HS-27A (cell line): ENCODE results near the gene APOM.

Source experiments
- DNase-seq: peaks from one replicate; pipeline ENCODE4 v3.0.0-alpha.2; 2012; ENCODE audit warnings: low read depth, missing footprints

APOM gene

DNA sequence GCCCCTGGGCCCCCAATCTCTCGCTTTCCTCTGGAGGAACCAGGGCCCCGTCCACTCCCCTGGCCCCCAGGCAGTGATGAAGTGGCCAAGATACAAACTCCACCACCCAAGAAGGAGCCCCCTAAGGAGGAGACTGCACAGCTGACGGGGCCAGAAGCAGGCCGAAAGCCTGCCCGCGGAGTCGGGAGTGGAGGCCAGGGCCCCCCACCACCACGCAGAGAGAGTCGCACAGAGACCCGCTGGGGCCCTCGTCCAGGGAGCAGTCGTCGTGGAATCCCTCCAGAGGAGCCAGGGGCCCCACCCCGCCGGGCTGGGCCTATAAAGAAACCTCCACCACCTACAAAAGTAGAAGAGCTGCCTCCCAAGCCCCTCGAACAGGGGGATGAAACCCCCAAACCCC lies 24.5 kb upstream of the APOM start:
- DNase-seq: no peak

DNA sequence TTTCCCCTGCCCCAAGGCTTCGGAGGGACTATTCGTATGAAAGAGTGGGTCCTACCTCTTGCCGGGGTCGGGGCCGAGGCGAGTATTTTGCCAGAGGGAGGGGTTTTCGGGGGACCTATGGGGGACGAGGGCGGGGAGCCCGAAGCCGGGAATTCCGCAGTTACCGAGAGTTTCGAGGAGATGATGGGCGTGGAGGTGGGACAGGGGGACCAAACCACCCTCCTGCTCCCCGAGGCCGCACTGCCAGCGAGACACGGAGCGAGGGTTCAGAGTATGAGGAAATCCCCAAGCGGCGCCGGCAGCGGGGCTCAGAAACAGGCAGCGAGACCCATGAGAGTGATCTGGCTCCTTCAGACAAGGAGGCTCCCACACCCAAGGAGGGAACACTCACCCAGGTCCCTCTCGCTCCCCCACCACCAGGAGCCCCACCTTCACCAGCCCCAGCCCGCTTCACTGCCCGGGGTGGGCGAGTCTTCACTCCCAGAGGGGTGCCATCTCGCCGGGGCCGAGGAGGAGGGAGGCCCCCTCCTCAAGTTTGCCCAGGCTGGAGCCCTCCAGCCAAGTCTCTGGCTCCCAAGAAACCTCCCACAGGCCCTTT lies 23.9 kb upstream of the APOM start:
- DNase-seq: no peak

DNA sequence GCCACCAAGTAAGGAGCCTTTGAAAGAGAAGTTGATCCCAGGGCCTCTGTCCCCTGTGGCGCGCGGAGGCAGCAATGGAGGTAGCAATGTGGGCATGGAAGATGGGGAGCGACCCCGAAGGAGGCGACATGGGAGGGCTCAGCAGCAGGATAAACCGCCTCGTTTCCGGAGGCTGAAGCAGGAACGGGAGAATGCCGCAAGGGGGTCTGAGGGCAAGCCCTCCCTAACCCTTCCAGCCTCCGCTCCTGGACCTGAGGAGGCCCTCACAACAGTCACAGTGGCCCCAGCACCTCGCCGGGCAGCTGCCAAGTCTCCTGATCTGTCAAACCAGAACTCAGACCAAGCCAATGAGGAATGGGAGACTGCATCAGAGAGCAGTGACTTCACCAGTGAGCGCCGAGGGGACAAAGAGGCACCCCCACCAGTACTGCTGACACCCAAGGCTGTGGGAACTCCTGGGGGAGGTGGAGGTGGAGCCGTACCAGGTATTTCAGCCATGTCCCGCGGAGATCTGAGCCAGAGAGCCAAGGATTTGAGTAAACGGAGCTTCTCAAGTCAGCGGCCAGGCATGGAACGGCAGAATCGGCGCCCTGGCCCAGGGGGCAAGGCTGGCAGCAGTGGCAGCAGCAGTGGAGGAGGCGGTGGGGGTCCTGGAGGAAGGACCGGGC lies 23.3 kb upstream of the APOM start:
- DNase-seq: no peak

DNA sequence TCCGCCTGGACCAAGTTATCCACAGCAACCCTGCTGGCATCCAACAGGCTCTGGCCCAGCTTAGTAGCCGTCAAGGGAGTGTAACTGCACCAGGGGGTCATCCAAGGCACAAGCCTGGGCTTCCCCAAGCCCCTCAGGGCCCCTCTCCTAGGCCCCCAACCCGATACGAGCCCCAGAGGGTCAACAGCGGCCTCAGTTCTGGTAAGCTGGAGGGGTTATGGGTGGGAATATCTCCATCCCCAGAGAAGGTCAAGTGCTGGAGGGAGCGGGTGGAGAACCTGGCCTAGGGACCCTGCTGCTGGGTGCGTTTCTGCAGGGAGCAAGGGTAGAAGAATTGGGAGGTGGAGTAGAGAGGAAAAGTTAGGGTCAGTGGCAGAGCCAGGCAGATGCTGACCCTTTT lies 22.2 kb upstream of the APOM start:
- DNase-seq: no peak

DNA sequence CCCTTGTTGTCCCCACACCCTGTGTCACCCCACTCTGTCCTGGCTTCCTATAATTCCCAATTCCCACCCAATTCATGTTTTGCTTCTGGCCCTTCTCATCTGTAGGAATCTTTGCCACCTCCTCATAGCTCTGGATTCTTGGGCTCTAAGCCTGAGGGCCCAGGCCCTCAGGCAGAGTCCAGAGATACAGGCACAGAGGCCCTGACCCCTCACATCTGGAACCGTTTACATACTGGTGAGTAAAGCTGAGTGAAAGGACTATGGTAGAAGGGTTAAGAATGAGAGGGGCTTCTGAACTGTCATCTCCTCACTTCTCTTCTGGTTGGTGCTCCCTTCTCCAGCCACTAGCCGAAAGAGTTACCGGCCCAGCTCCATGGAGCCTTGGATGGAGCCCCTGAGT lies 21.6 kb upstream of the APOM start:
- no peak for DNase-seq

DNA sequence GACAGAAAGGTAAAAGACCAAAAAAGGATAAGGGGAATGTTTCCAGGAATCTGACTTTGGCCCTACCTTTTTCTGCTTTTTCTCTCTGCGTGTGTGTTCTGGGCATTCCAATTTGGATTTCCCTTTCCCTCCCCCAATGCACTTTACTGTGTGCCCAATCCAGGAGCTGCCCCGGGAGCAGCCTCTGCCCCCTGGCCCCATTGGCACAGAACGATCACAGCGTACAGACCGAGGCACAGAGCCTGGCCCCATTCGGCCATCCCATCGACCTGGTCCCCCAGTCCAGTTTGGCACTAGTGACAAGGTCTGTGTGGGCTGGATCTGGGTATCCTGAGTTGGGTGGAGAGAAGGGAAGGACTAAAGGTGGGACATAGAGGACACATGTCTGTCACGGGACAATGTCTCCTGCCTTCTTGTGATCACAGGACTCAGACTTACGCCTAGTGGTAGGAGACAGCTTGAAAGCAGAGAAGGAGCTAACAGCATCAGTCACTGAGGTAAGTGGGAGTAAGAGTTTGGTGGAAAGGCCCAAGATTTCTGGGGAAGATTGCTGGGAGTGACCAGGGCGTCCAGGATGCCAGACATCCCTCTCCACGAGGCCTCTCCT lies 20.6 kb upstream of the APOM start:
- no peak for DNase-seq

DNA sequence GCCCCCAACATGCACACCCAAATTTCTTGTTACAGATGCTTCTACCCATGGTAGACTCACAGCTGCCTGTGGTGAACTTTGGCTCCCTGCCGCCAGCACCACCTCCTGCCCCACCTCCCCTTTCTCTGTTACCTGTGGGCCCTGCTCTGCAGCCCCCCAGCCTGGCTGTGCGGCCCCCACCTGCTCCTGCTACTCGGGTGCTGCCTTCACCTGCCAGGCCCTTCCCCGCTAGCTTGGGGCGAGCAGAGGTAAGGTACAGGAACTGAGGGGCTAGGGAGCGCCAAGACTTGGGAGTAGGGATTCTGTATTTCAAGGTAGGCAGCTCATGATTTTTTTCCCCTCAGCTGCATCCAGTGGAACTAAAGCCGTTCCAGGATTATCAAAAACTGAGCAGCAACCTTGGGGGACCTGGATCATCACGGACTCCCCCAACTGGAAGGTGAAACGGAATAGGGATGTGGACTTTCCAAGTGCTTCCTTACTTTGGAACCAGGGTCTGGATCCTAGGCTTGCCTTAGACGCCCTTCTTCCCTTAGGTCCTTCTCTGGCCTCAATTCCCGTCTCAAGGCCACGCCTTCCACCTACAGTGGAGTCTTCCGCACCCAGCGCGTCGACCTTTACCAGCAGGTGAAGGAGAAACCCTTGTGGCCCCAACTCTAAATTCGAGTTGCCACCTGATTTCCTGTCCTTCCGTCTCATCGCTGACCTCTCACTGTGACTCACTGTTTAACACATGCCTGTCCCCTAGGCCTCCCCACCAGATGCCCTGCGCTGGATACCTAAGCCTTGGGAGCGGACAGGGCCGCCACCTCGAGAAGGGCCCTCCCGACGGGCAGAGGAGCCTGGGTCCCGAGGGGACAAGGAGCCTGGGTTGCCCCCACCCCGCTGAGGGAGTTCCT lies 18.7 kb upstream of the APOM start:
- DNase-seq: no peak

DNA sequence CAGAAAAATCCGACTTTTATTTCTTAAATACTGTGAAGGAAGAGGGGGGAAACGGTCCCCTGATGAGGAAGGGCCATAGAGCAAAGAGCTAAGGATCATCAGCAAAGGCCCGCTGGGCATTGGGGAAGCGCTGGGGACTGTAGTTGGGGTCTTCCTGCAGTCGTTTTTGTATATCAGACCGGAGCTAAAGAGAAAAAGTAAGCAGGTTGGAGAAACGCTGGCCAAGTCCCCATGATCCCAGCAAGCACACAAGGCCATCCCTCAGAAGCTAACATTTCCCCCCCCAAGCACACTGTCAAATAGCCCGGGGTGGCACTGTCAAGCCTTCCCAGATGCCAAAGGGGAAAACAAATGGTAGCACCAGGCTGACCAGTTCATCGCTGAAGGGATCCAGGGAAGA lies 16.7 kb upstream of the APOM start:
- DNase-seq: no peak

DNA sequence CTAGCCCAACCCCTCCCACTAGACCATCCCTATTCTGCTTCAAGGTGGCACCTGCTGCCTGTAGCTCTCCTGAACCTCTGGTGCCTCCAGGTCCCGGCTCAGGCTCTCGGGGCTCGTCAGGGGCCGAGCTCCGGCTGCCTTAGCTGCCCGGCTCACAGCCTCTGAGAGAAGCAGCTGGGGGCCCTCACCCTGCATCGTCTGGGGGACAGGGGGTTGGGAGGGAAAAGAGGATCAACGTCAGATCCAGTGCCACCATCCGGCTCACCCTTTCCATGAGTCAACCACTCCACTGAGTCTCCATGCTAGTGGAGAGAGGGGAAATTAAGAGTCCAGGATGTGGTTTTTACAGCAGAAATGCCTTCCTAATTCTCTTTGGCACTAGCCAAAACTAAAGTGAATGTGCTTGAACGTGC lies 16.2 kb upstream of the APOM start:
- no peak for DNase-seq

DNA sequence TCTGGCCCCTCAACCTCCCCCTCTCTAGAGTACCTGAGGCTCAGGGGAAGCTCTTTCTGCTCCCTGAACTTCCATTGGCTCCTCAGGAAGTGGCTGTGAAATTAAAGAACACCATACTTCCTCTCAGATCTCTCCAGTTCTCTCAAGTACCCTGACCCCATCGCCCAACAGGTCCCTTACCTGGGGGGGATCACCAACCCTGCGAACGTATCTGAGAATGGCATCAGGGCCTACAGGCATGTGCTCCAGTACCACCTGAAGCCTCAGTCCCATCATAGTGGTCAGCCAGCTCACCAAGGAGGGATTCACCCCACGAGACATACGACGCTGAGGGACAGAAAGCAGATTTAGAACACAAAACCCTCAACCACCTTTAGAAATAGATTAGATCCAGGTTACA lies 15.1 kb upstream of the APOM start:
- DNase-seq: no peak

DNA sequence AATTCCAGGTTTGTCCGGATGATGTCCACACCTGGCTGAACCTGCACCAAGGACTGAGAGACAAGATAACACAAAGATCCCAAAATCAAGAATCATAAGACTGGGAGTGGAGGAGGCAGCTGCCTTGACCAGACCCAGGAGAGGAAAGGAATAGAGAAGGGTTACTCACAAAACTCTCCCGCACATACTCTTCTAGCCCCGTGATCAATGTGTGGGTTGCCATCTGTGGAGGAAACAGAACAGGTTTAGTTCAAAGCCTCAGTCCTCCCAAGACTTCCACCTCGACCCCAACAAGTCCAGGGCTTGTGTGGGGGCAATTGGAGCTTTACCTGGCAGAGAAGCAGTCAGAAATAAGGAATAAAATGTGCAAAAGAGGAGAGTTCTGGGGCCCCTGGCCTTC lies 14.3 kb upstream of the APOM start:
- no peak for DNase-seq

DNA sequence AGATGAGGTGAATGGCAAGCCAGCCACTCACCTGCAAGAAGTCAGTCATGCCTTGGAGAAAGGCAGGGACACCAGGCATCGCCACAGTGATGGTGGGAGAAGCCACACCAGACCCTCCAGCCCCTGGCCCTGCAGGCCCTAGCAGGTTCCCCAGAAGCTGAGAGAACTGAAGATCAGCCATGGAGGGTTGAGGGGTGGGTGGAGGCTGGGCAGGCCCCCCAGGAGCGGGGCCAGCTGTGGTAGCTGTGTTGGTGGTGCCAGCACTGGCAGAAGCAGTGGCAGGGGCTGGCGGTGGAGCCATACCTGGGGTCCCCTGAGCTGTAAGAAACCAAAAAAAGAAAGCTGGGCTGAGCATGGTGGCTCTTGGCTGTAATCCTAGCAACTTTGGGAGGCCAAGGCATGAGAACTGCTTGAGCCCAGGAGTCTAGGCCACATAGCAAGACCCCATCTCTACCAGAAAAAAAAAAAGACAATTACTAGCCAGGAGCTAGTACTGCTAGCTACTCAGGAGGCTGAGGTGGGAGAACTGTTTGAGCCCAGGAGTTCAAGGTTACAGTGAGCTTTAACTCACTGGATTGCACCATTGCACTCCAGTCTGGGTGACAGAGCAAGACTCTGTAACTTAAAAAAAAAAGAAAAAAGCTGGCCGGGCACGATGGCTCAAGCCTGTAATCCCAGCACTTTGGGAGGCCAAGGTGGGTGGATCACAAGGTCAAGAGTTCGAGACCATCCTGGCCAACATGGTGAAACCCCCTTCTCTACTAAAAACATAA lies 12.7 kb upstream of the APOM start:
- no peak for DNase-seq

DNA sequence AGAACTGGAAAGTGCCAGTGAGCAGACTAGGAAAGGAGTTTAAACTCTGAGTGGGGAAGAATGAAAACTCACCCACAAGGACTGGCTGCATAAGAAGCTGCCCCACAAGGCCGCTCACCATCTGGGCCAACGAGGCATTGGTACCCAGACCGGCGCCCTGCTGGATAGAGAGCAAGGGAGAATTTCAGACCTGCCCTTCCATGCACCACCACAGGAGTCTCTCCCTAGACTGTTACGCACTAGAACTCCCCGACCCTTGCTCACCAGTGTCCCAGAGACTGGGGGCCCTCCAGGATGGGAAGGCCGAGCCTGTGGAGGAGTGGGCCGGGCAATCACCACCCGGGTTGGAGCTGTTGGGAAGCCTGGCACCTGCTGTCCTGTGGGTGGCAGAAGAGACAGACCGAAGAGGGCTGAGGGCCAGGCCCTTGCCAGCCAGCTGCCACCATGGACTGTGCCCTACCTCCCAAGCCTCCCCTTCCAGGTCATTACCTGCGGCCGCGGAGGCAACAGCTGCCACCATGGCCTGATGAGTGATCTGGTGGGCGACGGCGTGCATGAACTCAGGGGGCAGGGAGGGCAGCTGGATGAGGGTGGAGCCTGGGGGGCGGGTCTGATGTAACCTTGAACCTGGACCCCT lies 11.8 kb upstream of the APOM start:
- DNase-seq: no peak

DNA sequence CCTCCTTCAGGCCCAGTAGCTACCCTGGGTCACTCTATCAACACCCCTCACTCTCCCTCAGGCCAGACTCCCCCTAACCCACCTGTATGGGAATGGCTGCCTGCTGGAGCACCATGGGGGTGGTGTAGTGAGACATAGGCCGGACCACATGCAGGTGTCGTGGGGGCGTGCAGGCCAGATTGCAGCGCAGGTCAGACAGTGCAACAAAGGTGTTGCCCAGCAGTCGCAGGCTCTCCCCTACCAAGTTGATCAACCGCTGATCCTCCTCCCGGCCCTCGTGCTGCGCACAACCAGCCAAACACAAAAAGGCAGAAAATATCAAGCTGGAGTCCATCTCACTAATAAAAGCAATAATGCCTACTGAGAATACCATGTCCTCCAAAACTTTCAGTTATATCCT lies 10.4 kb upstream of the APOM start:
- DNase-seq: no peak

DNA sequence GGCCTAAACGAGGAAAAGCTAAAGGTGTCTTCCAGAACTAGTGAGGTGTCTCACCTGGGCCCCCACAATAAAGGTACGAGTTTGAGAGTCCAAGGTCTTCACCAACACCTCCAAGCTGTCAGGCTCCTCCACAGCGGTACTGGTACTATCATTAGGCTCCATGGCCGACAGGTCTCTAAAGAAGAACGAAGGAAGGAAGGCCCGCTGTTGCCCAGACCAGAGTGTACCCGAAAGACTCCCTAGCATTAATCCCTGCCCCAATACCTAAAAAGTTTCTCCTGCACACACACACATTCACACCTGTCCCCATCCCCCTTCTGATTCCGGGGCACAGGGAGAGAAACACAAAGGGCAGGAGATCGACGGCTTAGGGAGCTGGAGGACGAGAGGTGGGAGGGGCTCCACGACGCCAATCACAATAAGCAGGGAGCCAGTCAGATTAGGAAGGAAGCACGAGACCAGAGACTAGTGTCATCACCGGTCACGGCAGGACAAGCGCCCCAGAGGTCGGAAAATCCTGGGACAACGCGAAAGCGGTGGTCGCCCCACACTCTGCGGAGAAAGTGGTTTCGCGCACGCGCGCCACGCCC lies 4.0 kb upstream of the APOM start:
- DNase-seq: no peak

DNA sequence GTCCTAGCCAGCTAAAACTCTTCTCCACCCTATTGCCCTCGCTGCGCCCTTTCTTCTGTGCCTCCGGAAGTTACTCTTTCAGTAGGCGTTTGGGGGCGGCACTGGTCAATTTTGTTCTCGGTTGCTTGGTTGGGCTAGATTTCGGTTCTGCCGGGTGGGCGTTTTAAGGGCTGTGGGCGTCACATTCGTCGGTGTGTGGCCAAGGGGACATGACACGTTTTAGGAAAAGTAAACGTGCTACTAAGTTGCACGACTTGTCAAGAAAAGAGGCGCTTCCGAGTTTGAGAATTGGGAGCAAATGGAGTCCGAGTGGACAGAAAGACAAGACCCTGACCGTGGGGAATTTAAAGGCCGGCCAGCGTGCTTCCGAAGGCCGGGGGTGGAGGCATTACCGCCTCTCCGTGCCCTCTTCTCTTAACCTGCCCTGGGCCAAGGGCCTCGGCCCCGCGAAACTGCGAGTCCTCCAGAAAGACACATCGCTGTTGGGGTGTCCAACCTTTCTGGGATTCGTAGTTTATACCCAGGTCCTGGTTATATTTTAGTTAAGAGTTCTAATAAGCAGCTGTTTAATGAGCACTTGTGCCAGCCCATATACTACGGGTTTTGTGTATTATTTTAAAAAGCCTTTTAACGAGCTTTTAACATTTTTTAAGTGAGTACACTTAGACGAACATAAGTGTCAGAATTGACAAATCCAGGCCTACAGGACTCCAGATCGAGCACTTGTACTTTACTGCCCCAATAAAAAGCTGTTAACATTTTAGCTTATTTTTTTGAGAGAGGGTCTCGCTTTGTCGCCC lies 2.6 kb upstream of the APOM start:
- DNase-seq: no peak

DNA sequence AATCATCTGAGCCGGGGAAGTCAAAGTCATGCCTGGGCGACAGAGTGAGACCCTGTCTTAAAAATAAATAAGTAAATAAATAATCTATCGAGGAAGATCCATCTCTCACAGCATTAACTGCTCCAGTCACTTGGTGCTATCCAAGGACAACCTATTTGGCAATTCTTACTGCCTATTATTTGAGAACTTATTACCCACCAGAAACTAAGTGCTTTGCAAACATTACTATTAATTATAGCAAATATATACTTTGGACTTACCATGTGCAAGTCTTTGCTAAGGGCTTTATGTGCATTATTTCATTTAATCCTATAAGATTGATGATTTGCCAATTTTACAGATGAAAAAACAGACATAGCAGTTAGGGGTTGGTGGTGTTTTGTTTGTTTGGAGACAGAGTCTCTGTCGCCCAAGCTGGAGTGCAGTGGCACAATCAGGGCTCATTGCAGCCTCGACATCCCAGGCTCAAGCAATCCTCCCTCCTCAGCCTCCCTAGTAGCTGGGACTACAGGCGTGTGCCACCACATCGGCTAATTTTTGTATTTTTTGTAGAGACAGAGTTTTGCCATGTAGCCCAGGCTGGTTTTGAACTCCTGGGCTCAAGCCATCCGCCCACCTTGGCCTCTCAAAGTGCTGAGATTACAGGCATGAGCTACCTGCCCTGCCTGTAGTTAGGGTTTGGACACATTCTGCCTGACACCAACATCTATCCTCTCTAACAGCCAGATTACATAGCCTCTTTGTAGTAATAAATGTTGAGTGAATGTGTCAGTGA lies 933 bp upstream of the APOM start:
- no peak for DNase-seq

DNA sequence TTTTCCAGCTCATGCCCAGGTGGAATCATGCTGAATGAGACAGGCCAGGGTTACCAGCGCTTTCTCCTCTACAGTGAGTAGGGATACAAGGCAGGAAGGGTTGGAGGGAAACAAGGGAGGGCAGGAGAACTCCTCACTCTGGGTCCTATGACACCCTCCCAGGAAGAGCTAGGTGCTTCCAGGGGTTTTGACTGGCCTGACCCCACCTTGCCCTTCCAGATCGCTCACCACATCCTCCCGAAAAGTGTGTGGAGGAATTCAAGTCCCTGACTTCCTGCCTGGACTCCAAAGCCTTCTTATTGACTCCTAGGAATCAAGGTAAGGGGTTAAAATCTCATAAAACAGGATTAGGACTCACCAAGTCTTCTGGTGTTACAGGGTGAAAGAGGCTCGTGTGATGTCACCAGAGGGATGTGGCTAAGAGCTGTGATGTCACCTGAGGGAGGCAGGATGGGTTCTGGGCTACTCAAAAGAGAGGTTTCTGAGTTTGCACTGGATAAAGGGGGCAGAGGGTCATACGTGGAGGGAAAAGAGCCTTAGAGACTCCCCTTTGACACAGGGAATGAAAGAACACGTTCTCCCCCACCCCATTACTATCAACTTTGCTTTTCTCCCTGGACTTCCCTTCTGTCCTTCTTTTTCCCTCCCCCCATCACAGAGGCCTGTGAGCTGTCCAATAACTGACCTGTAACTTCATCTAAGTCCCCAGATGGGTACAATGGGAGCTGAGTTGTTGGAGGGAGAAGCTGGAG lies 1.9 kb downstream of the APOM start:
- DNase-seq: no peak

DNA sequence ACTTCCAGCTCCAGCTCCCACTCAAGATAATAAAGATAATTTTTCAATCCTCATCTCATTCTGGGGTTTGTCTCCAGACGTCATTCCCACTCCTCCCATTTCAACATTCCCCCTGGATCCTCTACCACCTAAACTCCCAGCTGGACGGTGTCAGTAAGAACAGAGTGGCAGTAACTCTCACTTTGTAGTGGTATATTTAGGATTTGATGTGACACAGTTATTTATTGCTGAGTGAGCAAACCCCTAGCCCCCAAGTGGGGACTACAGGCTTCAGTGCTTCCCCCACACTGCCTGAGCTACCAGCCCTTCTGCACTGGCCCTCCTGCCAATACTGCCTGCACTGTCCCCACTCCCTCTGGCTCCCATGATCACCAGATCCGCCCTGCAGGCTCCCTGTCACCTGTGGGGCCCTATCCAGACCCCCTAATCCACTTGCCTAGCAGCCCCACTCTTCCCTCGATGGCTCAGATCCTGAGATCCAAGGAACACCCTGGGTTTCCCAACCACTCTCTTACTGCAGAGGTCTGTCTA lies 2.5 kb downstream of the APOM start:
- DNase-seq: no peak
